Chondrocyte (in vitro differentiated cells): ENCODE measurements around the gene RAB3A. TPM values are rescaled to one million over a fixed set of nuclear protein-coding genes. Genes with fewer than 3 reads are reported as not detected.
"Not testable (repeated sequence)": the region's sequence is repeated elsewhere in the genome, so short reads cannot be mapped to it uniquely, and the experiment has no call there.

ENCODE experiments used
- DNase-seq: peaks from one replicate; pipeline ENCODE4 v3.0.0; 2021; ENCODE audit warnings: mixed read lengths, low spot score
- H3K27ac Mint-ChIP-seq: one replicate; pipeline ENCODE4 v1.8.0; 2021; ENCODE audit warnings: mild to moderate bottlenecking, moderate library complexity, mixed read lengths; ENCODE audit not compliant: unreplicated experiment
- H3K27me3 Mint-ChIP-seq: 2 replicates; pipeline ENCODE4 v1.8.0; 2021; ENCODE audit warnings: low read depth, mixed read lengths
- H3K36me3 Mint-ChIP-seq: 2 replicates; pipeline ENCODE4 v1.8.0; 2021; ENCODE audit warnings: low read depth, mixed read lengths
- H3K4me1 Mint-ChIP-seq: 2 replicates; pipeline ENCODE4 v1.8.0; 2021; ENCODE audit warnings: low read depth, mild to moderate bottlenecking, mixed read lengths
- H3K4me3 Mint-ChIP-seq: one replicate; pipeline ENCODE4 v1.8.0; 2021; ENCODE audit warnings: mild to moderate bottlenecking, moderate library complexity, mixed read lengths; ENCODE audit not compliant: unreplicated experiment
- H3K9me3 Mint-ChIP-seq: 2 replicates; pipeline ENCODE4 v1.8.0; 2021; ENCODE audit warnings: low read depth, mixed read lengths
- total RNA-seq: library from RNA; stranded (reverse); gene quantifications from 3 replicates; pipeline ENCODE4 v1.2.1, GENCODE V29; 2021
- TF ChIP-seq, protein P1 (sequence below): fragments of 200-600 bp; sonication (generic); IDR thresholded peaks from 2 replicates; pipeline ENCODE4 v1.5.0; 2021; ENCODE audit warnings: antibody characterized with exemption, mild to moderate bottlenecking, moderate library complexity

Gene RAB3A
- total RNA-seq, 1 donor from 2014 or later: 3.4 TPM

DNA sequence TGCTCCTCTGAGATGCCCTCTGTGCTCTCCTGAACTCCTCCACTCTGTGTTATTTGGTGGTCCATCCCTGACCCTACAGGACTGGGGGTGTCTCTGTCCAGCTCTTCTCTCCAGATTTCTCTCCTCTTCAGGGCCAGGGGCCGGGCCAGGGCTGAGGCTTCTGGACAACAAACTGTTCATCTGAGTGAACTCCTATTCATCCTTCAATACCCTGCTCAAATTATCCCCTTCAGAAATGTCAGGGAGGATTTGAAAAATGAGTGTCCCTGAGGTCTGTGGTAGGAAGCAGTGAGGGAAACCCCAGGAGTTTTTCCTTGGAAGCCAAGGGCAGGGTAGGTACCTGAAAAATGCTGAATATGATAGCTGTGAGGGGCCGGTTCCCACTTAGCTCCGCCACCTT is 14.8 kb upstream of the RAB3A start:
- no peak overlapping the region for H3K4me3 Mint-ChIP-seq
- no peaks in the 10 kb centered on the region for H3K9me3 Mint-ChIP-seq
- H3K27ac Mint-ChIP-seq: no peak overlapping the region
- H3K36me3 Mint-ChIP-seq: no peaks in the 10 kb centered on the region
- TF ChIP-seq, protein P1, sequence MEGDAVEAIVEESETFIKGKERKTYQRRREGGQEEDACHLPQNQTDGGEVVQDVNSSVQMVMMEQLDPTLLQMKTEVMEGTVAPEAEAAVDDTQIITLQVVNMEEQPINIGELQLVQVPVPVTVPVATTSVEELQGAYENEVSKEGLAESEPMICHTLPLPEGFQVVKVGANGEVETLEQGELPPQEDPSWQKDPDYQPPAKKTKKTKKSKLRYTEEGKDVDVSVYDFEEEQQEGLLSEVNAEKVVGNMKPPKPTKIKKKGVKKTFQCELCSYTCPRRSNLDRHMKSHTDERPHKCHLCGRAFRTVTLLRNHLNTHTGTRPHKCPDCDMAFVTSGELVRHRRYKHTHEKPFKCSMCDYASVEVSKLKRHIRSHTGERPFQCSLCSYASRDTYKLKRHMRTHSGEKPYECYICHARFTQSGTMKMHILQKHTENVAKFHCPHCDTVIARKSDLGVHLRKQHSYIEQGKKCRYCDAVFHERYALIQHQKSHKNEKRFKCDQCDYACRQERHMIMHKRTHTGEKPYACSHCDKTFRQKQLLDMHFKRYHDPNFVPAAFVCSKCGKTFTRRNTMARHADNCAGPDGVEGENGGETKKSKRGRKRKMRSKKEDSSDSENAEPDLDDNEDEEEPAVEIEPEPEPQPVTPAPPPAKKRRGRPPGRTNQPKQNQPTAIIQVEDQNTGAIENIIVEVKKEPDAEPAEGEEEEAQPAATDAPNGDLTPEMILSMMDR: no peak
- peaks cover 7% of the 10 kb centered on the region for H3K4me1 Mint-ChIP-seq
- no peak for DNase-seq
- H3K27me3 Mint-ChIP-seq: peaks cover 8% of the 10 kb centered on the region

DNA sequence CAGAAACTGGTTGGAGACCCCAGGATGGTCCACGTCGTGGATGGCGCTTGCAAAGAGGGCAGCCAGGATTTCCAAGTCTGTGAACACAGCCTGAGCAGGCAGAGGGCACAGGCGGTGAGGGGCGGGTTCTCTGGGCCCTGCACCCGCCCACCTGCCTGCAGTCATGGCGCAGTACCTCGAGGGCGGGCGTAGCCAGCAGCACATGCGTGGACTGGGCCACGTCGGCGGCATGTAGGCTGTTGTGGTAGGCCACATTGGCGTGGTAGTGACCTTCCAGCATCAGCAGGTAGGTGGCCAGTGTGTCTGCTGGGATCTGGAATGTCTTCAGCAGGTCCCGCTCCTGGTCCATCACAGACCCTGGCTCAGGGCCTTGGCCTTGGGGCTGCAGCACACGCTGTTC is 14.3 kb upstream of the RAB3A start:
- Mint-ChIP-seq H3K36me3 (no peaks in the 10 kb centered on the region), H3K4me1 (peaks cover 7% of the 10 kb centered on the region), H3K27ac (no peak overlapping the region), H3K27me3 (peaks cover 8% of the 10 kb centered on the region), H3K4me3 (no peak overlapping the region), H3K9me3 (no peaks in the 10 kb centered on the region)
- TF ChIP-seq, protein P1: no peak
- no peak for DNase-seq

DNA sequence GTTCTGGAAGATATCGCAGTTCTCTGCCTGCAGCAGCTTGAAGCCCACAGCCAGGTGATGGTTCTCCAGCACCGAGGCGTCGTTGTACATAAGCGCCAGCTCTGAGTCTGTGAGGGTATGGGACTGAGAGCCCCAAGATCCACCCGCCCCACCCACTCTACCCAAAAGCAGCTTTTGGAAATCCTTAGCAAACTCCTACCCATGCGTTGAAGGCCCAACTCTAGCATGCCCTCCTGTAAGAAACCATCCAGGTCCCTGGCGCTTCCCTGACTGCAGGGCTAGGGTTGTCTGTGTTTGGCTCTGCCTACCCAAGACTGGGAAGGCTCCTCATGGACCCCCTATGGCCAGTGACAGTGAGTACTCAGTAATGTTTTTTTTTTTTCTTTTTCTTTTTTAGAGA is 12.9 kb upstream of the RAB3A start:
- H3K27me3 Mint-ChIP-seq: peaks cover 8% of the 10 kb centered on the region
- H3K9me3 Mint-ChIP-seq: no peaks in the 10 kb centered on the region
- no peak overlapping the region for H3K27ac Mint-ChIP-seq
- H3K4me3 Mint-ChIP-seq: no peak overlapping the region
- peaks cover 7% of the 10 kb centered on the region for H3K4me1 Mint-ChIP-seq
- TF ChIP-seq, protein P1: no peak
- no peak for DNase-seq
- H3K36me3 Mint-ChIP-seq: no peaks in the 10 kb centered on the region

- Mint-ChIP-seq H3K36me3 (no peaks in the 10 kb centered on the region), H3K9me3 (no peaks in the 10 kb centered on the region), H3K4me3 (no peak overlapping the region), H3K27me3 (peaks cover 4% of the 10 kb centered on the region), H3K27ac (no peak overlapping the region), H3K4me1 (peaks cover 5% of the 10 kb centered on the region)
- TF ChIP-seq, protein P1: no peak
- no peak for DNase-seq
These were observed 11.1 kb upstream of the RAB3A start for GRCh38 chr19:18214779-18215433.

GRCh38 chr19:18211683-18212082 is 7.8 kb upstream of the RAB3A start:
- TF ChIP-seq, protein P1: no peak
- H3K4me3 Mint-ChIP-seq: no peak overlapping the region
- H3K9me3 Mint-ChIP-seq: no peaks in the 10 kb centered on the region
- peaks cover 3% of the 10 kb centered on the region for H3K27me3 Mint-ChIP-seq
- no peaks in the 10 kb centered on the region for H3K36me3 Mint-ChIP-seq
- DNase-seq: no peak
- no peak overlapping the region for H3K27ac Mint-ChIP-seq
- peaks cover 8% of the 10 kb centered on the region for H3K4me1 Mint-ChIP-seq

- not testable (repeated sequence) for DNase-seq, H3K27ac Mint-ChIP-seq, H3K9me3 Mint-ChIP-seq, H3K4me1 Mint-ChIP-seq, H3K36me3 Mint-ChIP-seq, H3K27me3 Mint-ChIP-seq, H3K4me3 Mint-ChIP-seq
These were observed 6.1 kb upstream of the RAB3A start for GRCh38 chr19:18209912-18210311.
